ENCODE results near the gene APC.

Gene APC

DNA sequence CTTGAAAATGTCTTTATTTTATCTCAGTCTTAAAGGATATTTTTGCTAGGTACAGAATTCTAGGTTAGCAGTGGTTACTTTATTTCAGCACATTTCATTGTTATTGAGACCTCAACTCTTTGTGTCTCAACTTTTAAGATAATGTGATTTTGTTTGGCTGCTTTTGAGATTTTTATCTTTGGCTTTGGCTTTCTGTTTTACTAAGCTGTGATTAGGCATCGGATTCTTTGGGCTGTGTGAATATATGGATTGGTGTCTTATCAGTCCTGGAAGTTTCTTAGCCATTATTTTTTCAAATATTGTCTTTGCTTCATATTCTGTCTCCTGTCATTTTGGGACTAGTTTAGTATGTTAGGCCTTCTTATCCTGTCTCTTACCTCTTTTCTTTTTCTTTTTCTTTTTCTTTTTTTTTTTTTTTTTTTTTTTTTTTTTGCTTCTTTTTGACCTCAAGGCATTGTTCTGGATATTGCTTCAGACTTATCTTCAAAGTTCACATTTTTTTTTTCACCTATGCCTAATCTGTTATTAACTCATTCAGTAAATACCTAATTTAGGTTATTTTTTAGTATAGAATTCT, 20.1 kb upstream of the APC start:
- no peak for DNase-seq

DNA sequence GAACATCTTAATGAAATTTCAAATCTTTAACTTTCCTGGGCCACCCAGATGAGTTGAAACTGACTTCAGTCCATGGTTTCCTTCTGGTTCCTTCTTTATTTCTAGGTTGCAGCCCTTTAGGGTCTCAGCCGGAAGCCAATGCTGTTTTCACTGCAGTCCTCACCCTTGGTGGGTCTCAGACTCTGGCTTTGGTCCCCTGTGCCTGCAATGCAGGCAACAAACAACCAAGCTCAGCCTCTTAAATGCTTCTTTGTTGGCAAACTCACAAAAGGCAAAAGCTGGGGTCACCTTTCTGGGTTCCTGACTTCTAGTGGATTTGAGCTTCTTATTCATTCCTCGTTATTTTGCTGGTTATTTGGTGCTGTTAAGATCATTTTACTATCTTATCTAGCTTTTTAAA, 19.3 kb upstream of the APC start:
- no peak for DNase-seq

GRCh38 chr5:112720576-112720975, 17.1 kb upstream of the APC start:
- no peak for DNase-seq

DNA sequence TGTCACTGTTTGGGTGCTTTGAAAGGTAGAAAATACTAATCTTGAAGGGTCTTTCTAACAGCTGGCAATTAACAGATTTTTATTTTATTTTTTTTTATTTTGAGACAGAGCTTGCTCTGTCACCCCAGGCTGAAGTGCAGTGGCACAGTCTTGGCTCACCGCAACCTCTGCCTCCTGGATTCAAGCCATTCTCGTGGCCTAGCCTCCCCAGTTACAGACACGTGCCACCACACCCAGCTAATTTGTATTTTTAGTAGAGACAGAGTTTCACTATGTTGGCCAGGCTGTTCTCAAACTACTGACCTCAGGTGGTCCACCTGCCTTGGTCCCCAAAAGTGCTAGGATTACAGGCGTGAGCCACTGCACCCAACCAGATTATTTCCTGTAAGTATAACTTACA, 12.8 kb upstream of the APC start:
- no peak for DNase-seq

DNA sequence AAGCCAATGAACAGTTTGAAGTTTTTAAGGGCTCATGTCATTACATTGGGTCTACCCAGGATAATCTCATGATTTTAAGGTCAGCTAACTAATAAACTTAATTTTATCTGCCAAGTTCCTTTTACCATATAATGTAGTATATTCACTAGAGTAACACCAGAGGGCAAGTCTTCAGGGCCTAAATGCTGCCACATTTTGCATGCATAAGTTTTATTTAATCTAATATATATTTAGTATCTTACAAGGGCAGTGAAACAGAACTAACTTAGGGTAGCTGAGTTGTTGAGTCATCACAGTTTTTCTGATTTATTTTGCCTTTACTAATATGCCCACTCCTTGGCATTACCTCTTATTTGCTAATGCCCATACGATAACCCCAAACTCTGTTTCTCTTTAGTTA, 8.1 kb upstream of the APC start:
- no peak for DNase-seq

- no peak for DNase-seq
Observed at GRCh38 chr5:112732131-112732530, 5.6 kb upstream of the APC start.

DNA sequence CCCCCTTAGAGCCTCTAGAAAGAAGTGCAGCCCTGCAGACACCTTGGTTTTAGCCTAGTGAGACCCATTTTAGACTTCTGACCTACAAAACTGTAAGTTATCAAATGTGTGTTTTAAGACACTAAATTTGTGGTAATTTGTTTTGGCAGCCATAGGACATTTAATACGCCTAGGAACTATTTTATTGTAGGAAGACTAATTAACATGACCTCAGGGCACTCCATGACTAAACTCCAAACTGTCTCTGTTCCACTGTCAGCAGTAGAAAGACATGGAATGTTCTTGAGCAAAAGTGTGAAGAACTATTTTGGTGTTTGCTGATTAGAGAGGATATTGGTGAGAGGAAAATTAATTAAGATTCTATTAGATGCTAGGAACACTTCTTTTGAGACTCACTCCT, 4.1 kb upstream of the APC start:
- no peak for DNase-seq

GRCh38 chr5:112734597-112734996, 3.1 kb upstream of the APC start:
- no peak for DNase-seq

- no peak for DNase-seq
Observed at GRCh38 chr5:112735702-112736101, 2.0 kb upstream of the APC start.

DNA sequence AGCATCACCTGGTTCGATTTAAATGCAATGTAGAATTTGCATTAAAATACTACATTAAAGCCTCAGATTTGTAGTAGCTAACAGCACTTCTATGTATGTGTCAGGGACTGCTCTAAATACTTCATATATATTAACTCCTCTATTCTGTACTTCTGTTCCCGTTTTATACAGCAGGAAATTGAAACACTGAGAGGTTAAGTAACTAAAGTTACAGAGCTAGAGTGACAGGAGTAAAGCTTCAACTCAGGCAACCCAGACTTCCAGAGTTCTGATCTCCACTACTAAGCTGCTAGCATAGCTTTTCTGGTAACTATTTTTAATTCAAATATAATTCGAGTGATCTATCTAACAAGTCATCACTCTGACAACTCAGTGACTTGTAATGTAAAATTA, 619 bp upstream of the APC start:
- DNase-seq = no peak

GRCh38 chr5:112738191-112738560, 491 bp downstream of the APC start:
- no peak for DNase-seq

GRCh38 chr5:112742424-112742823, 4.7 kb downstream of the APC start:
- no peak for DNase-seq

- DNase-seq = no peak
Observed at GRCh38 chr5:112743631-112744030, 5.9 kb downstream of the APC start.

- DNase-seq = no peak
Observed at GRCh38 chr5:112752335-112752734, 14.7 kb downstream of the APC start.

- no peak for DNase-seq
Observed at GRCh38 chr5:112755703-112756102, 18.0 kb downstream of the APC start.

GRCh38 chr5:112757468-112758208, 20.0 kb downstream of the APC start:
- no peak for DNase-seq

DNA sequence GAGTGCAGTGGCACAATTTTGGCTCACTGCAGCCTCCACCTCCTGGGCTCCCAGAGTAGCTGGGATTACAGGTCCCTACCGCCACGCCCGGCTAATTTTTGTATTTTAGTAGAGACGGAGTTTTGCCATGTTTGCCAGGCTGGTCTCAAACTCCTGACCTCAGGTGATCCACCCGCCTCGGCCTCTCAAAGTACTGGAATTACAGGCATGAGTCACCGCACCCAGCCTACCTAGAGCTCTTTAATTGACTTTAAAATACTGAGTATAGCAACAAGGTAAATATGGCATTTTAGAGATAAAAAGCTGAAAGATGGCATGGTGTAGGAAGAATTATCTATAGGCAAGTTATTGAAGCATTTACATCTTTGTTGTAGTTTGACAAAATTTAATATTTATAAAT, 21.0 kb downstream of the APC start:
- DNase-seq = no peak

DNA sequence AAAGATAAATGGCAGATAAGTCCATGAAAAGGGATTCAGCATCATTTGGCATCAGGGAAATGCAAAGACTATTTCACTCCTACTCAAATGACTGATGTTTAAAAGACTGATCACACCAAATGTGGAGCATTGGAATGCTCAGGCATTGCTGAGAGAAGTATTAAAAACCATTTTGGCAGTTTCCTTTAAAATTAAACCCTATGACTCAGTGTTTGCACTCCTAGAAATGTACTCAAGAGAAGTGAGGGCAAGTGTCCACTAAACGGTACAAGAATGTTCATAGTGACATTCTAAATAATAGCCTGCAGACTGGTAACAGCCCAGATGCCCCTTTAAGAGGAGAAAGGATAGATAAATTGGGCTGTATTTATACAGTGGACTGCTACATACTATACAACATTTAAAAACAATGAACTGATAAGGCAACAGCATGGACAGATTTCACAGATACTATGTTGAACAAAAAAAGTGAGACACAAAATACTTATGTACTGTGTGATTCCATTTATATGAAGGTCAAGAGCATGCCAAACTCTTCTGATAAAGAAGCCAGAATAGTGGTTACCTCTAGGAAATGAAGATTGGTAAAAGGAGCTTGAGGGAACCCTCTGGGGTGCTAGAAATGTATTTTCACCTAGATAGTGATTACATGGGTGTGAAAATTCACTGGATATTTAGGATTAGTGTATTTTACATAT, 24.6 kb downstream of the APC start:
- no peak for DNase-seq

DNA sequence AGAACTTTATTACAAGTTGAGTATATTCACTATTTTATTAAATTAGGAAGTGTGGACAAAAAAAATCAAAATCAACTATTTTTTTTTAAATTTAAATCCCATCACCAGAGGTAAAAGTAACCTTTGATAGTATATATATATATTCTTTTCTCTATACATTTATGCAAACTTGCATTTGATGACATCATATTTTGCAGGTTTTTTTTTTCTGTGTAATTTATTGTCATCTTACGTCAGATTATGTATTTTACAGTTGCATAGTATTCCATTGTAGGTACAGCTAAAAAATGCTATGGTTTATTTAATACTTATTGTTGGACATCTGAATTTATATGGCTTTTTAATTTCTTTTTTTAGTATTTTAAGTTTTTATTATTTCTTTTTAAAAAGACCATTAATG, 25.5 kb downstream of the APC start:
- DNase-seq = no peak

DNA sequence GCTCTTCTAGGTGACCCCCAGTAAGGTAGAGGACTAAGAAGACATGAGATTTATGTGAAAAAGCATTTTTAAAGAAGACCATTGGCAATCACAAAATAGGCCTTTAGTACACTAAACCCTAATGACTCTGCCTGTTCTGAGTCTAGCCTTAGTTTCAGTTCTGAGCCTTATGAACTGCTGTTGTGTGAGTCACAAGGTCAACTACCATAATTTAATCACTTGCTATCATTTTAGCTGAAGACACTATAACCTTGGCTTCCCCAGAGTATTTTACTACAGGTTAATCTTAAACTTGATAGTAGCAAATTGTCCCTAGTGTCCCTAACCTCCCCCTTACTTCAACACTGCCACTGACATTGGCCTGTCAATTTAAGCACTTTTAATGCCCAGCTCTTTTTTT, 34.4 kb downstream of the APC start:
- DNase-seq = no peak

- no peak for DNase-seq
Observed at GRCh38 chr5:112776301-112776856, 38.7 kb downstream of the APC start.

DNA sequence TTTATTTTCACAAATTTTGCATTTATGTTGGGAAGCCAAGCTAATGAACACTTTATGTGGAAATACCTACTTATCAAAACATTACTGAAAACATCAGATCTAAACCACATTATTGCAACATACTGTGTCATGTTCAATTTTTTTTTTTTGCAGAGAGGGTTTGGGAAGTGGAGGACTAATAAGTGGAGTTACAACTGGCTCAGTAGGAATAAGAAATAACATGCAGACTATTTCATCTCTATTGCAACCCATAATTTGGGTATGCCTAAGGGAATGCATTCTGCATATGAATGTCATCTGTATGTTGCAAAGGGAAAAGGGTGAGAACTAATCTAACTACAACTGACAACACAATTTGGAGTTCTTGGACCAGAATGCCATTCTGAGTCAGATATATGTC, 41.8 kb downstream of the APC start:
- DNase-seq = no peak

- no peak for DNase-seq
Observed at GRCh38 chr5:112784726-112785125, 47.0 kb downstream of the APC start.

DNA sequence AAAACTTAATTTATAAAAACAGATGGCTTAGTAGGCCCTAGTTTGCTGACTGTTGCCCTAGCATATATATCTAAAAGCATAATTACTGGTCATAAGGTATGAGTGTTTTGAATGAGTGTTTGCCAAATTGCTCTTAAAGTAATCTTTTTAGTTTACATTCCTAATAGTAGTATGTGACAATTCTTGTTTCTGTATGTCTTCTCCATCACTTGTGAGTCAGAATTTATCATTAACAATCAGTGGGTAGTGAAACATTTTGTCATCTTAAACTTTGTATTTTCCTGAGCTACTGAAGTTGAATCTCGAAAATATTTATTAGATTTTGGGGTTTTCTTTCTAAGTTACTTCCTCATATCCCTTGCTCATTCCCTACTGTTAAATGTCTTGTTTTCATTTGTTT, 49.6 kb downstream of the APC start:
- DNase-seq = no peak

Data from activated CD4-positive, CD25-positive, alpha-beta regulatory T cell treated with anti-CD3 and anti-CD28 coated beads, Interleukin-2, amount 50 U/mL, for 72 hours (primary cell).